ENCODE measurements around the gene FMO5. TPM values are rescaled to one million over a fixed set of nuclear protein-coding genes. Genes with fewer than 3 reads are reported as not detected.
A peak's percentile ranks its signal among the peaks of the same experiment; 100 is the strongest.

The FMO5 gene, protein sequence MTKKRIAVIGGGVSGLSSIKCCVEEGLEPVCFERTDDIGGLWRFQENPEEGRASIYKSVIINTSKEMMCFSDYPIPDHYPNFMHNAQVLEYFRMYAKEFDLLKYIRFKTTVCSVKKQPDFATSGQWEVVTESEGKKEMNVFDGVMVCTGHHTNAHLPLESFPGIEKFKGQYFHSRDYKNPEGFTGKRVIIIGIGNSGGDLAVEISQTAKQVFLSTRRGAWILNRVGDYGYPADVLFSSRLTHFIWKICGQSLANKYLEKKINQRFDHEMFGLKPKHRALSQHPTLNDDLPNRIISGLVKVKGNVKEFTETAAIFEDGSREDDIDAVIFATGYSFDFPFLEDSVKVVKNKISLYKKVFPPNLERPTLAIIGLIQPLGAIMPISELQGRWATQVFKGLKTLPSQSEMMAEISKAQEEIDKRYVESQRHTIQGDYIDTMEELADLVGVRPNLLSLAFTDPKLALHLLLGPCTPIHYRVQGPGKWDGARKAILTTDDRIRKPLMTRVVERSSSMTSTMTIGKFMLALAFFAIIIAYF
- 1 to 10 TPM; 1.9 to 4.7 TPM for total RNA-seq

DNA sequence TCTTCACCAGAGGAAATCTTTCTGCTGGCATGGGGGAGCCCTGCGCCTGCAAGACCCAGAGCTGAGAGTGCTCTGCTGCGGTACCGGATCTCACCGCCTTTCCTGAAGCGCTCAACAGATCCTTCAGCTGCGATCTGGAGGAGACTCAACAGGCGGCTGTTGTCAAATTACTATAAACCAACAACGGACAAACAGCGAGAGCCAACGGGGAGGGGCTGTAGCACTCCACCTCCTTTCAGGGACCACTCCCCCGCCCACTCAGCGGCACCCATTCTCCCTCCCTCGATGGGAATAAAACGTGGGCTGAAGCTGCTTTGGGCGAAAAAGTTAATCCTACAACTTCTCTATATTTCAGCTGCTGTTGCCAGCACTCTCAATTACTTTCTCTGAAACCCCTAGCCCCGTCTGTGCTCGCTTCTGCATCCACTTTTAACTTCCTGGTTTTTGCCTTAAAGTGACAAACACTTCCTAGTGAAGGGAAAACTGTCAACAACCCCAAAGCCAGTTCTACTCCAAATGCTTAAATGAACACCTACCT is at the start of gene FMO5:
TSS of gene FMO5 (minus strand) at position 147 of the 538 bp plus-strand sequence. CDS start 310 bp downstream, outside the sequence.
- Histone ChIP-seq H3K36me3 (no peaks in the 10 kb centered on the region), H3K27me3 (replicated peaks; ENCODE audit: insufficient read depth) (no peaks in the 10 kb centered on the region), H3K4me3 (peak within 1 kb of the TSS; percentile 77), H3K4me1 (ENCODE audit: control insufficient read depth in 1 of 2, low read depth in 2 of 2) (peaks cover 4 to 6% of the 10 kb centered on the region in 2 donors), H3K9me3 (no peaks in the 10 kb centered on the region), H3K27ac (peak within 1 kb of the TSS; percentile 58 to 70)
- DNase-seq (ENCODE audit: low spot score) = peak; percentile 36
- ATAC-seq (ENCODE audit: insufficient number of reproducible peaks, low FRiP score, low read depth) = peak; percentile 78
- TF ChIP-seq, protein P1, sequence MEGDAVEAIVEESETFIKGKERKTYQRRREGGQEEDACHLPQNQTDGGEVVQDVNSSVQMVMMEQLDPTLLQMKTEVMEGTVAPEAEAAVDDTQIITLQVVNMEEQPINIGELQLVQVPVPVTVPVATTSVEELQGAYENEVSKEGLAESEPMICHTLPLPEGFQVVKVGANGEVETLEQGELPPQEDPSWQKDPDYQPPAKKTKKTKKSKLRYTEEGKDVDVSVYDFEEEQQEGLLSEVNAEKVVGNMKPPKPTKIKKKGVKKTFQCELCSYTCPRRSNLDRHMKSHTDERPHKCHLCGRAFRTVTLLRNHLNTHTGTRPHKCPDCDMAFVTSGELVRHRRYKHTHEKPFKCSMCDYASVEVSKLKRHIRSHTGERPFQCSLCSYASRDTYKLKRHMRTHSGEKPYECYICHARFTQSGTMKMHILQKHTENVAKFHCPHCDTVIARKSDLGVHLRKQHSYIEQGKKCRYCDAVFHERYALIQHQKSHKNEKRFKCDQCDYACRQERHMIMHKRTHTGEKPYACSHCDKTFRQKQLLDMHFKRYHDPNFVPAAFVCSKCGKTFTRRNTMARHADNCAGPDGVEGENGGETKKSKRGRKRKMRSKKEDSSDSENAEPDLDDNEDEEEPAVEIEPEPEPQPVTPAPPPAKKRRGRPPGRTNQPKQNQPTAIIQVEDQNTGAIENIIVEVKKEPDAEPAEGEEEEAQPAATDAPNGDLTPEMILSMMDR (IDR thresholded peaks at IDR 0.05) = peak; percentile 59

DNA sequence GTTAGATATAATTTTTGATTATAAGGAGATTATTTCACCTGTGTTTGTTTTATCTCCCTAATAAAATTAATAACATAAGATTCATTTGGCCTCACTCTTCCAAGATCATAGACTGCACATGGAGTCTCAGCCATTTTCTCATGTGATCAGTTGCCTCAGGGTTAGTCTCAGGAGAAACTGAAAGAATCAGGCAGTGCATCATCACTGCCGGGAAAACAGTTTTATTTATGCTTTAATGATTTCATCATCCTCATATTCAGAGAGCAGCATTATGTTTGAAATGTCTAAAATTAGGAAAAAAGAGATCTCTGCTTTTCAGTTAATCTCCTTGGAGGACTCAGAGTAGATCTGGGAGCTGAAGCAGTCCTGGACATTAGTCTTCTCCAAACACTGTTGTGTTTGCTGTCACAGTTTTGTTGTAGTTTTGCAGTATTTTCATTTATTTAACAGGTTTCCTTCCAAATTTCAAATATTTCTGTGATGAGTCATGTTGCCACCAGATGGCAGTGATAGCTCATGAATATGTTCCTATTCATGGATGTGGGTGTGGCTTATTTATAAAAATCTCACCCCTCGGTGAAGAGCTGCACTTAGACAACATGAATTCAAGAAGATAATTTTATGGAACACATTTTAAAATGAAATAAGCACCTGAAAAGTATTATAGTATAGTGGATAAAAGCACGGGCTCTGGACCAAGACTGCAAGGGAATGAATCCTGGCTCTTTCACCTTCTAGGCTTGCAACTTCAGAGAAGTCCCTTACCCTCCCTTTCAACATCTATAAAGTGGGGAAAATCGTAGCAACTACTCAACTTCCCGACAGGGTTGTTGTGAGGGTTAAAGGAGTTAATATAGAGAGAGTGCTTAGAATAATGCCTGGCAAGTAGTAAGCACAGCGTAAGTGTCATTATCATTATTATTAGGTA is 48.5 kb upstream of the FMO5 start:
- Histone ChIP-seq H3K4me3 (peak overlapping the region; percentile 29), H3K36me3 (peaks cover 28% of the 10 kb centered on the region), H3K27ac (peak overlapping the region; percentile 10 to 20), H3K27me3 (replicated peaks; ENCODE audit: insufficient read depth) (no peaks in the 10 kb centered on the region), H3K4me1 (ENCODE audit: control insufficient read depth in 1 of 2, low read depth in 2 of 2) (peaks cover 8 to 16% of the 10 kb centered on the region in 2 donors), H3K9me3 (no peaks in the 10 kb centered on the region)
- ATAC-seq (ENCODE audit: insufficient number of reproducible peaks, low FRiP score, low read depth) (peak; percentile 78), DNase-seq (ENCODE audit: low spot score) (no peak)
- TF ChIP-seq, protein P1 (IDR thresholded peaks at IDR 0.05) = peak; percentile 33

DNA sequence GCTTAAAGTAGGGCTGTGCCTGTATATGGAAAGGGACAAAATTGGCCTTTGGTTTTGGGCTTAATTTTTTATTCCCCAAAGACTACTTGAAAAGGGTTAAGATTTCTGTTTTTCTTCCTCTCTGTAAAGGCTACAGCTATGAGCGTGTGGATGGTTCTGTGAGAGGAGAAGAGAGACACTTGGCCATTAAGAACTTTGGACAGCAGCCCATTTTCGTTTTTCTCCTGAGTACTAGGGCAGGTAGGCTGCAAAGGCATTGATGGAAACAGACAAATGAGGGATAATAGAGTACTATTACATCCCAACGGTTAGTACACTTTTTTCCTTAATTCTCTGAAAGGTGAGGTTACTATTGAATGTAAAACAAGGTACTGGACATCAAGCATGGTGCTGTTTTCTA is 46.9 kb upstream of the FMO5 start:
- peaks cover 36% of the 10 kb centered on the region for H3K36me3 ChIP-seq
- ATAC-seq (ENCODE audit: insufficient number of reproducible peaks, low FRiP score, low read depth) = no peak
- H3K4me3 ChIP-seq = no peak overlapping the region
- H3K4me1 ChIP-seq (ENCODE audit: control insufficient read depth in 1 of 2, low read depth in 2 of 2) = peaks cover 8 to 16% of the 10 kb centered on the region in 2 donors
- H3K27ac ChIP-seq = no peak overlapping the region
- no peak for DNase-seq (ENCODE audit: low spot score)
- H3K27me3 ChIP-seq (replicated peaks; ENCODE audit: insufficient read depth) = no peaks in the 10 kb centered on the region
- no peaks in the 10 kb centered on the region for H3K9me3 ChIP-seq
- TF ChIP-seq, protein P1 (IDR thresholded peaks at IDR 0.05) = no peak

DNA sequence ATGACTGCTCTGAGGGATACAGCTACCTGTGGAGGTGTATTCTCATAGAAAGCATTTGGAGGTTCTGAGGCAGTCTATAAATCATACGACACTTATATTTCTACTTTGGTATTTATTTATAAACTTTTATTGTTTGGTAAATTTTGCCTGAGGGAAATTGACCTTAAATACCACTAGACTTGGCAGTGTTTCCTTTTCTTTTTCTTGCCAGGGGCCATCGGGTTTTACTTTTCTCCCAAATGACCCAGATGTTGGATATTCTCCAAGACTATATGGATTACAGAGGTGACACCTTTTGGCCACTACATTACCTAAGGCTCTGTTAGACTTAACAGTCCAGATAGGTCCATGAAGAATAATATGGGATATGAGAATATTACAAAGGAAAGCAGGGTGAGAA is 45.6 kb upstream of the FMO5 start:
- peaks cover 8 to 16% of the 10 kb centered on the region in 2 donors for H3K4me1 ChIP-seq (ENCODE audit: control insufficient read depth in 1 of 2, low read depth in 2 of 2)
- DNase-seq (ENCODE audit: low spot score) = no peak
- TF ChIP-seq, protein P1 (IDR thresholded peaks at IDR 0.05) = no peak
- peaks cover 30% of the 10 kb centered on the region for H3K36me3 ChIP-seq
- no peak overlapping the region for H3K4me3 ChIP-seq
- no peak for ATAC-seq (ENCODE audit: insufficient number of reproducible peaks, low FRiP score, low read depth)
- no peaks in the 10 kb centered on the region for H3K9me3 ChIP-seq
- no peak overlapping the region for H3K27ac ChIP-seq
- no peaks in the 10 kb centered on the region for H3K27me3 ChIP-seq (replicated peaks; ENCODE audit: insufficient read depth)
